ENCODE results near the gene EVA1A.

EVA1A gene

GRCh38 chr2:75518638-75519465 lies 41.9 kb downstream of the EVA1A start:
- DNase-seq = no peak

GRCh38 chr2:75517547-75518230 lies 43.0 kb downstream of the EVA1A start:
- no peak for DNase-seq

- DNase-seq = no peak
These were observed 44.1 kb downstream of the EVA1A start for GRCh38 chr2:75516378-75517360.

- no peak for DNase-seq
These were observed 45.0 kb downstream of the EVA1A start for GRCh38 chr2:75515584-75516368.

- no peak for DNase-seq
These were observed 47.0 kb downstream of the EVA1A start for GRCh38 chr2:75513616-75514170.

GRCh38 chr2:75512455-75513212 lies 48.1 kb downstream of the EVA1A start:
- no peak for DNase-seq

- no peak for DNase-seq
These were observed 54.5 kb downstream of the EVA1A start for GRCh38 chr2:75506101-75506697.

- no peak for DNase-seq
These were observed 55.7 kb downstream of the EVA1A start for GRCh38 chr2:75505012-75505411.

- DNase-seq = no peak
These were observed 57.6 kb downstream of the EVA1A start for GRCh38 chr2:75503048-75503607.

- no peak for DNase-seq
These were observed 60.1 kb downstream of the EVA1A start for GRCh38 chr2:75500633-75501032.

- DNase-seq = no peak
These were observed 61.2 kb downstream of the EVA1A start for GRCh38 chr2:75499534-75499933.

- DNase-seq = no peak
These were observed 61.8 kb downstream of the EVA1A start for GRCh38 chr2:75498907-75499306.

- no peak for DNase-seq
These were observed 63.5 kb downstream of the EVA1A start for GRCh38 chr2:75497256-75497655.

- no peak for DNase-seq
These were observed 64.9 kb downstream of the EVA1A start for GRCh38 chr2:75495862-75496261.

- no peak for DNase-seq
These were observed 66.5 kb downstream of the EVA1A start for GRCh38 chr2:75494137-75494769.

GRCh38 chr2:75493230-75493629 lies 67.5 kb downstream of the EVA1A start:
- DNase-seq = no peak

GRCh38 chr2:75491129-75491753 lies 69.5 kb downstream of the EVA1A start:
- DNase-seq = no peak

GRCh38 chr2:75489721-75490120 lies 71.0 kb downstream of the EVA1A start:
- no peak for DNase-seq
